HG03432 (cell line): Measurements from ENCODE around the gene YPEL2.

Experiments used
- ATAC-seq: cut with Tn5 transposase; IDR thresholded peaks from one replicate; pipeline ENCODE4 v1.9.1; 2021; ENCODE audit warnings: mild to moderate bottlenecking, moderate library complexity; ENCODE audit not compliant: unreplicated experiment

The YPEL2 gene

GRCh38 chr17:59428916-59429485 is 97.5 kb downstream of the YPEL2 start:
- no peak for ATAC-seq

GRCh38 chr17:59431601-59432000 is 100.1 kb downstream of the YPEL2 start:
- no peak for ATAC-seq

GRCh38 chr17:59432657-59433056 is 101.2 kb downstream of the YPEL2 start:
- ATAC-seq: no peak

- no peak for ATAC-seq
These were observed 102.1 kb downstream of the YPEL2 start for GRCh38 chr17:59433586-59433985.

- no peak for ATAC-seq
These were observed 103.0 kb downstream of the YPEL2 start for GRCh38 chr17:59434429-59434828.

DNA sequence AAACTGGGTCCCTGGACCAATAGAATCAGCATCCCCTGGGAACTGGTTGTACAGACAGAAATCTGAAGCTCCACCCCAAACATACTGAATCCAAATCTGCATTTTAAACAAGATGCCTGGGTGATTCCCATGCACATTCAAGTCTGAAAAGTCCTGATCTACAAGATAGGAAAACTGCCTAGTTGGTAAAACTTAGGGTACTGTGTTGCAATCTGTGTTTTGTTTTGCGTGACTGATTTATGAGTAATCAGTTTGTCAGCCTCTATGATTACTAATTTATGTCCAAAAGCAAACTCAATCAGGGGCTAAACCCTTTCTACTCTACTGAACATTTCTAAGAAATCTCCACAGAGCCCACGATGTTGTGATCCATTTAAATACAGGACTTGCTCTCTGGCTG is 103.8 kb downstream of the YPEL2 start:
- ATAC-seq: no peak

DNA sequence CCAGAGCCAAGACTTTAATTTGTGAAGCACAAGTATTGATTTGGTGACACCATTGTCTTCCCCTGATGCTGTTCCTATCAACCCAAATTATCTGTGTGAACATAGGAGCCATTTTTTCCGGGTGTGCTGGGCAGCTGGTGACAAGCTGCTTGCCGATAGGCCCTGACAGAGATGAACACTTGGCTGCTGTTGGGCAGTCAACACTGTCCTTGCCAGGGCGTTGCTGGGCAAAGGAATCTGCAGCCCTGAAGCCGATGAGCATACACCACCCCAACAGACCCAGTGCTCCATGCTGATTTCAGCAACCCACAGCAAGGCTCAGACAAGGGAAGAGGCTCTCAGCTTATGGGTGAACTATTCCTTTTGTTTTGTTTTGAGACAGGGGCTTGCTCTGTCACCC is 105.4 kb downstream of the YPEL2 start:
- ATAC-seq: no peak

GRCh38 chr17:59437791-59438281 is 106.4 kb downstream of the YPEL2 start:
- no peak for ATAC-seq

DNA sequence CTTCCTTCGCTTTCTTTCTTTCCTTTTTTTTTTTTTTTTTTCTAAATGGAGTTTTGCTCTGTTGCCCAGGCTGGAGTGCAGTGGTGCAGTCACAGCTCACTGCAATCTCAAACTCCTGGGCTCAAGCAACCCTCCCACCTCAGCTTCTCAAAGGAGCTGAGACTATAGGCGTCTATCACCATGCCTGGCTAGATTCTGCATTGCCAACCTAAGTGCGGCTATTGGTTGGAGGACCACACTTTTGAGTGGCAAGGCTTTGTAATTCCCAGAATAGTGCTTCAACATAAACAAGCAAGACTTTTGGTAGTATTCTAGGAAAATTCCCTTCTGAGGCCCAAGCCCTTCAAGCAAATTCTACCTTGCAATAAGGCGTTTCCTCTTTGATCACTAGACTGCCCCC is 107.8 kb downstream of the YPEL2 start:
- no peak for ATAC-seq

- ATAC-seq: no peak
These were observed 108.3 kb downstream of the YPEL2 start for GRCh38 chr17:59439741-59440211.

- ATAC-seq: peak; percentile 57
These were observed 109.5 kb downstream of the YPEL2 start for GRCh38 chr17:59440757-59441463.

DNA sequence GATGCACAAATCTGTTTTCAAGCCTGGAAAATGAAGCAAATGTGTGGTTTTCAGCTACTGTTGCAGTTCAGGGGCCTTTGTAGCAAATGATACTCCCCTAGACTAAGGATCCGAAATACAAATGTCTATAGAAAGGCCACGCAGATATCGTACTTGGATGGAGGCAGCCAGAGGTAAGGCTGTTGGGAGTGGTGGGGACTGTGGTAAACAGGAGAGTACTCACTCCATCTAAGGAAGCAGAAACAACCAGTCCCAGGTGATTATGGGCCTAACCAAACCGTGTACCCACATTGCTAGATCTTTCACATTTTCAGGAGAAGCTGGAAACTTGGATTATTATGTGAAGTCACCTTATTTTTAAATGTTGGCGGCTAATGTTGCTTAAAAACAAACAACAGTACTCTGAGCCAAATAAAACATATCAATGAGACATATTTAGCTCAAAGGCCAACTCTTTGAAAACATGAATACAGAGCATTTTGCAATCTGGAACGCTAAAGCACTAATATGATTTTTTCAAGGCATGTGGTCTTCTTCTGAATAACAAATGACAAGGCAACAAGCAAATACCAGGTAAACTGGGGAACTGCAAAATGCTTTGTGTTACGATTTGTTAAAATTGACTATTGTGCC is 110.1 kb downstream of the YPEL2 start:
- ATAC-seq: no peak

GRCh38 chr17:59443106-59443505 is 111.7 kb downstream of the YPEL2 start:
- no peak for ATAC-seq
